GM12878 (cell line): ENCODE data around the gene EP400. TPM values are rescaled to one million over a fixed set of nuclear protein-coding genes. Genes with fewer than 3 reads are reported as not detected.

Source experiments
- ATAC-seq: fragments of 200-7000 bp; cut with Tn5 transposase; 3 replicates; pipeline ENCODE4 v1.9.1; 2020; ENCODE audit warnings: mild to moderate bottlenecking, moderate library complexity
- BruUV-seq: library from RNA; stranded (reverse); fragments of 400-500 nt; replicated peaks from 2 replicates; lab custom pipeline; 2021; lab: Mats Ljungman, UMichigan
- CTCF ChIA-PET: fragments of 300-600 bp; sonication (Branson Sonifier 250); formaldehyde crosslinking; extraction: SDS; loops from one replicate; lab custom pipeline; 2021; ENCODE audit warnings: inconsistent platforms; lab: Yijun Ruan, JAX
- POLR2A ChIA-PET: fragments of 350-600 bp; formaldehyde crosslinking; extraction: SDS; loops from one replicate; lab custom pipeline; 2021; ENCODE audit warnings: inconsistent platforms; lab: Charles Lee
- RAD21 ChIA-PET: fragments of 300-600 bp; sonication (Branson Sonifier 250); formaldehyde crosslinking; loops from one replicate; lab custom pipeline; 2023; ENCODE audit warnings: antibody characterized with exemption; ENCODE audit not compliant: unreplicated experiment; lab: Charles Lee
- SMC1A ChIA-PET: fragments of 300-600 bp; sonication (Branson Sonifier 250); formaldehyde crosslinking; loops from one replicate; lab custom pipeline; 2023; ENCODE audit not compliant: unreplicated experiment, uncharacterized antibody; lab: Charles Lee
- DNase-seq: peaks from one replicate; pipeline ENCODE4 v3.0.0-alpha.2; 2011; ENCODE audit warnings: low read depth, low spot score
- FAIRE-seq: peaks from 3 replicates; lab custom pipeline; 2011; peaks lifted over from hg19 to GRCh38; lab: Jason Lieb, UNC
- H2AFZ ChIP-seq: 2 replicates; pipeline ENCODE4 v1.6.0; 2011; ENCODE audit warnings: low read depth, low read length, control low read depth; ENCODE audit not compliant: control insufficient read depth
- H3K27ac ChIP-seq: 2 replicates; pipeline ENCODE4 v1.5.1; 2011; ENCODE audit warnings: control low read depth; ENCODE audit not compliant: control insufficient read depth, insufficient read depth
- H3K27me3 ChIP-seq, 2 experiments: replicated peaks in 1 of 2; 2 replicates each; pipeline versions ENCODE4 v1.6.0 to v1.6.1; 2011; ENCODE audit warnings: low read length in 1 of 2; ENCODE audit not compliant: control insufficient read depth in 2 of 2, insufficient read depth in 2 of 2
- H3K36me3 ChIP-seq, 2 experiments: 2 replicates each; pipeline ENCODE4 v1.5.1; 2011; ENCODE audit warnings: low read length in 1 of 2; ENCODE audit not compliant: control insufficient read depth in 2 of 2, insufficient read depth in 2 of 2
- H3K4me1 ChIP-seq: 2 replicates; pipeline ENCODE4 v1.6.1; 2011; ENCODE audit warnings: mild to moderate bottlenecking, low read length, moderate library complexity, mixed read lengths; ENCODE audit not compliant: control insufficient read depth, insufficient read depth
- H3K4me2 ChIP-seq: 2 replicates; pipeline ENCODE4 v1.6.0; 2011; ENCODE audit warnings: control low read depth; ENCODE audit not compliant: control insufficient read depth, insufficient read depth
- H3K4me3 ChIP-seq: fragments of 200-600 bp; sonication (generic); 2 replicates; pipeline ENCODE4 v1.5.1; 2016
- H3K79me2 ChIP-seq: 2 replicates; pipeline ENCODE4 v1.6.0; 2011; ENCODE audit warnings: low read length; ENCODE audit not compliant: control insufficient read depth, insufficient read depth
- H3K9ac ChIP-seq: 2 replicates; pipeline ENCODE4 v1.8.0; 2011; ENCODE audit warnings: low read length, control low read depth, mixed read lengths; ENCODE audit not compliant: control insufficient read depth, insufficient read depth
- H3K9me3 ChIP-seq: replicated peaks from 3 replicates; pipeline ENCODE4 v1.5.1; 2011; ENCODE audit warnings: mild to moderate bottlenecking, low read length; ENCODE audit not compliant: control insufficient read depth, insufficient read depth
- H4K20me1 ChIP-seq: 2 replicates; pipeline ENCODE4 v1.6.0; 2011; ENCODE audit not compliant: control insufficient read depth, insufficient read depth
- BACH1 ChIP-seq: fragments of 450-650 bp; IDR thresholded peaks from 2 replicates; pipeline ENCODE4 v1.6.1; 2017; ENCODE audit warnings: mild to moderate bottlenecking, borderline replicate concordance
- DPF2 ChIP-seq: fragments of 450-650 bp; IDR thresholded peaks from 2 replicates; pipeline ENCODE4 v1.6.1; 2017; ENCODE audit warnings: mild to moderate bottlenecking
- WGBS: methylation state at CpG from one replicate; pipeline ENCODE4 v1.1.6; 2016; ENCODE audit warnings: low lambda C conversion rate; ENCODE audit not compliant: insufficient replicate concordance, insufficient coverage; ENCODE audit errors: missing lambda C conversion rate; 5-methylcytosine and 5-hydroxymethylcytosine counted together
- in situ Hi-C: fragments of 300-500 bp; cut with MboI; formaldehyde crosslinking; loops from 9 replicates; pipeline ENCODE4 v1.14.3; 2018; ENCODE audit warnings: mixed read lengths
- intact Hi-C: fragments of 100-400 bp; cut with micrococcal nuclease; formaldehyde crosslinking; loops from one replicate; pipeline ENCODE4 v1.14.2; 2022; ENCODE audit not compliant: unreplicated experiment
- polyA plus RNA-seq, 11 experiments: library from polyadenylated mRNA; depleted of rRNA in 4 of 11; unstranded in 6 of 11; stranded (reverse) in 5 of 11; fragments of >200 nt; fragmentation: Nextera tagmentation in 4 of 11; fragmentation: Illumina TruSeq in 1 of 11; extraction: Ambion mirVana in 4 of 11; extraction: Trizol in 1 of 11; gene quantifications; 1 replicate in 1 of 11; 2 replicates in 10 of 11; pipeline versions ENCODE4 v1.2.1 to v1.2.3, GENCODE V29; 2011 to 2016; ENCODE audit warnings: inconsistent platforms in 2 of 11, missing spikeins in 2 of 11, low read depth in 1 of 11
- total RNA-seq, 4 experiments: library from RNA; depleted of rRNA in 3 of 4; stranded (reverse); fragments of >200 nt in 3 of 4; fragmentation: Illumina TruSeq in 1 of 4; extraction: Trizol in 1 of 4; gene quantifications; 2 replicates each; pipeline versions ENCODE4 v1.2.1 to v1.2.3, GENCODE V29; 2013 to 2021
- TF ChIP-seq, protein P1 (sequence below): fragments of 450-650 bp; formaldehyde crosslinking; IDR thresholded peaks from 2 replicates; pipeline ENCODE4 v1.5.0; 2022; ENCODE audit warnings: mild to moderate bottlenecking, missing genetic modification characterization
- TF ChIP-seq, protein P2 (sequence below): fragments of 450-650 bp; formaldehyde crosslinking; IDR thresholded peaks from 2 replicates; pipeline ENCODE4 v1.4.0; 2022; ENCODE audit warnings: mild to moderate bottlenecking, moderate library complexity

The EP400 gene
- total and polyA plus RNA-seq, 10 of the 15 experiments (the other 5 are each of a cell fraction or from before 2014, with no cell fraction given), result 3.8 to 44.2 (median 8.4) TPM

DNA sequence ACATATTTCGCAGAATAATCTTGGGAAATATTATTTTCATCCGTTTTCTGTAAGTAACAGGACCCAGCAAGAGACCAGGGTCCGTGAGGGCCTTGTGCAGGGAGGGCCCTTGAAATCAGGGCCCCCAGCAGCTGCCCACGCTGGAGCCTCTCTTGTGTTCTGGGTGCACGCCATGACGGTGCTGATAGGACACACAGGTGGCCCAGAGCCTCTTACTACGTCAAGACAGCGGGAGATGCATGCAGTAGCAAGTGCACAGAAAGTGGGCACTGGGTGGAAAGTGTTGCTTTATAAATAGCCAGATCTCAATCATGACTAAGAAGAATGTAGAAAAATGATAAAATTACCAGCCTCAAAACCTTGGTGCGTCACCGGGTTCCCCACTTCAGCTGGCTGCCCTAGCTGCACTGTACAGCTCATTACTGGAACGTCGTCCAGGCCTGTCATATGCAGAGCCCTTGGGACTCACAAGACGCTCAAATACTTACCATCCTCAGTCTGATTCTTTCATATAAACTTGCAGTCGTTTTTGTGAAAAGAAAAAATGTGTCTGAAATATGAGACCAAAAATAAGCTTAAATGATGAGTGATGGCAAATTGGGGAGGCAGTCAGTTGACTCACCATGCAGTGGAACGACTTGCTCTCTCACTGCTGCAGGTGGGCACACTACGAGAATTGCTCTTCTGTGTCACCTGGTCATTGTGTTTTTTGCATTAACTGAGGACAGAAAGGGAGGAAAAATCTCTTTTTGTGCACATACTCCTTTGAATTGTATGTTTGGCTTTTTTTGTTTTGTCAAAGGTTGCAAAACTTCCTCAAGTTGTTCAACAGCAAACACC, 126.2 kb downstream of the EP400 start:
- DNase-seq (no peak), ATAC-seq (no peak), FAIRE-seq (no peak)
- Histone ChIP-seq H3K27me3 (no peaks in the 10 kb centered on the region), H3K9ac (no peak overlapping the region), H3K4me3 (no peak overlapping the region), H2AFZ (no peak overlapping the region), H3K4me2 (no peak overlapping the region), H4K20me1 (no peaks in the 10 kb centered on the region), H3K27ac (no peak overlapping the region), H3K4me1 (peaks cover 14% of the 10 kb centered on the region), H3K9me3 (no peaks in the 10 kb centered on the region), H3K79me2 (no peaks in the 10 kb centered on the region), H3K36me3 (peaks cover 7 to 13% of the 10 kb centered on the region in 2 experiments)
- in situ Hi-C loops, result no loop called here
- ChIA-PET CTCF (no interaction called here), RAD21 (no interaction called here), POLR2A (no interaction called here), SMC1A (no interaction called here)
- BruUV-seq, result no TSS peak
- WGBS, result 85% methylated on average over 16 of the region's 16 CpGs
- TF ChIP-seq DPF2 (no peak), BACH1 (no peak)
- TF ChIP-seq, protein P1, sequence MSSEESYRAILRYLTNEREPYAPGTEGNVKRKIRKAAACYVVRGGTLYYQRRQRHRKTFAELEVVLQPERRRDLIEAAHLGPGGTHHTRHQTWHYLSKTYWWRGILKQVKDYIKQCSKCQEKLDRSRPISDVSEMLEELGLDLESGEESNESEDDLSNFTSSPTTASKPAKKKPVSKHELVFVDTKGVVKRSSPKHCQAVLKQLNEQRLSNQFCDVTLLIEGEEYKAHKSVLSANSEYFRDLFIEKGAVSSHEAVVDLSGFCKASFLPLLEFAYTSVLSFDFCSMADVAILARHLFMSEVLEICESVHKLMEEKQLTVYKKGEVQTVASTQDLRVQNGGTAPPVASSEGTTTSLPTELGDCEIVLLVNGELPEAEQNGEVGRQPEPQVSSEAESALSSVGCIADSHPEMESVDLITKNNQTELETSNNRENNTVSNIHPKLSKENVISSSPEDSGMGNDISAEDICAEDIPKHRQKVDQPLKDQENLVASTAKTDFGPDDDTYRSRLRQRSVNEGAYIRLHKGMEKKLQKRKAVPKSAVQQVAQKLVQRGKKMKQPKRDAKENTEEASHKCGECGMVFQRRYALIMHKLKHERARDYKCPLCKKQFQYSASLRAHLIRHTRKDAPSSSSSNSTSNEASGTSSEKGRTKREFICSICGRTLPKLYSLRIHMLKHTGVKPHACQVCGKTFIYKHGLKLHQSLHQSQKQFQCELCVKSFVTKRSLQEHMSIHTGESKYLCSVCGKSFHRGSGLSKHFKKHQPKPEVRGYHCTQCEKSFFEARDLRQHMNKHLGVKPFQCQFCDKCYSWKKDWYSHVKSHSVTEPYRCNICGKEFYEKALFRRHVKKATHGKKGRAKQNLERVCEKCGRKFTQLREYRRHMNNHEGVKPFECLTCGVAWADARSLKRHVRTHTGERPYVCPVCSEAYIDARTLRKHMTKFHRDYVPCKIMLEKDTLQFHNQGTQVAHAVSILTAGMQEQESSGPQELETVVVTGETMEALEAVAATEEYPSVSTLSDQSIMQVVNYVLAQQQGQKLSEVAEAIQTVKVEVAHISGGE (CRISPR knock-in tag), result no peak
- TF ChIP-seq, protein P2, sequence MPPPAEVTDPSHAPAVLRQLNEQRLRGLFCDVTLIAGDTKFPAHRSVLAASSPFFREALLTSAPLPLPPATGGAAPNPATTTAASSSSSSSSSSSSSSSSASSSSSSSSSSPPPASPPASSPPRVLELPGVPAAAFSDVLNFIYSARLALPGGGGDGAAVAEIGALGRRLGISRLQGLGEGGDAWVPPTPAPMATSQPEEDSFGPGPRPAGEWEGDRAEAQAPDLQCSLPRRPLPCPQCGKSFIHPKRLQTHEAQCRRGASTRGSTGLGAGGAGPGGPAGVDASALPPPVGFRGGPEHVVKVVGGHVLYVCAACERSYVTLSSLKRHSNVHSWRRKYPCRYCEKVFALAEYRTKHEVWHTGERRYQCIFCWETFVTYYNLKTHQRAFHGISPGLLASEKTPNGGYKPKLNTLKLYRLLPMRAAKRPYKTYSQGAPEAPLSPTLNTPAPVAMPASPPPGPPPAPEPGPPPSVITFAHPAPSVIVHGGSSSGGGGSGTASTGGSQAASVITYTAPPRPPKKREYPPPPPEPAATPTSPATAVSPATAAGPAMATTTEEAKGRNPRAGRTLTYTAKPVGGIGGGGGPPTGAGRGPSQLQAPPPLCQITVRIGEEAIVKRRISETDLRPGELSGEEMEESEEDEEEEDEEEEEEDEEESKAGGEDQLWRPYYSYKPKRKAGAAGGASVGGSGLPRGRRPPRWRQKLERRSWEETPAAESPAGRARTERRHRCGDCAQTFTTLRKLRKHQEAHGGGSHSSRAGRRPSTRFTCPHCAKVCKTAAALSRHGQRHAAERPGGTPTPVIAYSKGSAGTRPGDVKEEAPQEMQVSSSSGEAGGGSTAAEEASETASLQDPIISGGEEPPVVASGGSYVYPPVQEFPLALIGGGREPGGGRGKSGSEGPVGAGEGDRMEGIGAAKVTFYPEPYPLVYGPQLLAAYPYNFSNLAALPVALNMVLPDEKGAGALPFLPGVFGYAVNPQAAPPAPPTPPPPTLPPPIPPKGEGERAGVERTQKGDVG (CRISPR knock-in tag), result no peak
- intact Hi-C loops, result no loop called here
